Measurements from ENCODE around the gene DNAJC8. TPM values are rescaled to one million over a fixed set of nuclear protein-coding genes. Genes with fewer than 3 reads are reported as not detected.

The DNAJC8 gene
- total and polyA plus RNA-seq, 10 of the 15 experiments (the other 5 are each of a cell fraction or from before 2014, with no cell fraction given) = 91.2 to 296 (median 152) TPM

- TF ChIP-seq STAT3 (IDR thresholded peaks at IDR 0.05; ENCODE audit: low read depth, low read length) (no peak), MTA3 (IDR thresholded peaks at IDR 0.05; ENCODE audit: borderline replicate concordance, low read length) (no peak), E2F4 (IDR thresholded peaks at IDR 0.05; ENCODE audit: low read depth, low read length) (no peak)
These were observed 23.1 kb downstream of the DNAJC8 start (continued) for GRCh38 chr1:28209700-28210099.

GRCh38 chr1:28208818-28209441, 23.9 kb downstream of the DNAJC8 start:
- H2AFZ ChIP-seq (ENCODE audit: control insufficient read depth, low read depth, low read length) = no peak overlapping the region
- ChIA-PET CTCF (interaction anchor here (0.6 to 10.1 kb wide), 58 partner anchors 9 to 351 kb away, joined by 3 to 317 read pairs (median 5); partner anchors contain the start of genes ATP5IF1, DNAJC8, EYA3 and PTAFR), RAD21 (ENCODE audit: unreplicated experiment) (interaction anchor here (0.6 to 7.5 kb wide), 48 partner anchors 9 to 668 kb away, joined by 3 to 207 read pairs (median 4); partner anchors contain the start of genes EYA3, PTAFR and THEMIS2), POLR2A (interaction anchor here (0.5 to 2.7 kb wide), 11 partner anchors 9 to 273 kb away, joined by 3 to 15 read pairs (median 3); partner anchors contain the start of gene EYA3), SMC1A (ENCODE audit: uncharacterized antibody, unreplicated experiment) (interaction anchor here (0.6 to 22.7 kb wide), 51 partner anchors 9 to 371 kb away, joined by 3 to 445 read pairs (median 5); partner anchors contain the start of genes EYA3 and PTAFR)
- intact Hi-C loops (cut with micrococcal nuclease; ENCODE audit: unreplicated experiment) (loop anchor here (1.0 to 2.0 kb wide), 3 partner anchors 36 to 351 kb away; no protein-coding TSS in a partner anchor), in situ Hi-C loops (cut with MboI) (loop anchor here (5.0 kb wide), 1 partner anchor 117 kb away; no protein-coding TSS in a partner anchor)
- TSS peak; percentile 52 for BruUV-seq (replicated peaks)
- H3K4me3 ChIP-seq = no peak overlapping the region
- no peaks in the 10 kb centered on the region for H4K20me1 ChIP-seq (ENCODE audit: control insufficient read depth, insufficient read depth)
- DNase-seq (ENCODE audit: low read depth, low spot score) (peak; percentile 57), FAIRE-seq (peak; percentile 78), ATAC-seq (peak; percentile 99)
- WGBS (ENCODE audit: insufficient coverage, insufficient replicate concordance, low lambda C conversion rate, missing lambda C conversion rate) = 23% methylated on average over 4 of the region's 4 CpGs
- H3K27ac ChIP-seq (ENCODE audit: control insufficient read depth, insufficient read depth) = no peak overlapping the region
- no peaks in the 10 kb centered on the region for H3K79me2 ChIP-seq (ENCODE audit: control insufficient read depth, insufficient read depth, low read length)
- no peak overlapping the region for H3K9ac ChIP-seq (ENCODE audit: control insufficient read depth, insufficient read depth, low read length)
- H3K4me2 ChIP-seq (ENCODE audit: control insufficient read depth, insufficient read depth) = no peak overlapping the region
- H3K27me3 ChIP-seq (replicated peaks in 1 of 2; ENCODE audit: control insufficient read depth in 2 of 2, insufficient read depth in 2 of 2, low read length in 1 of 2) = no peaks in the 10 kb centered on the region
- no peaks in the 10 kb centered on the region for H3K9me3 ChIP-seq (replicated peaks; ENCODE audit: control insufficient read depth, insufficient read depth, low read length)
- H3K36me3 ChIP-seq (ENCODE audit: control insufficient read depth in 2 of 2, insufficient read depth in 2 of 2, low read length in 1 of 2) = peaks cover 4 to 28% of the 10 kb centered on the region in 2 experiments
- H3K4me1 ChIP-seq (ENCODE audit: control insufficient read depth, insufficient read depth, low read length) = no peaks in the 10 kb centered on the region
- TF ChIP-seq CBX3 (IDR thresholded peaks at IDR 0.05; ENCODE audit: borderline replicate concordance, low read depth) = no peak
- TF ChIP-seq SMARCA5 (IDR thresholded peaks at IDR 0.05) = peak; percentile 42; the same call in 1 of the 2 replicates
- no peak for TF ChIP-seq CHD2 (IDR thresholded peaks at IDR 0.05; ENCODE audit: borderline replicate concordance, low read depth, low read length)
- TF ChIP-seq ATF7 (IDR thresholded peaks at IDR 0.05; ENCODE audit: low read depth) = peak; percentile 29; the same call in 1 of the 2 replicates
- no peak for TF ChIP-seq POU2F2 (IDR thresholded peaks at IDR 0.05; ENCODE audit: borderline replicate concordance, low read depth, low read length)
- peak; percentile 24; the same call in 1 of the 2 replicates for TF ChIP-seq RAD51 (IDR thresholded peaks at IDR 0.05)
- TF ChIP-seq CHD1 (IDR thresholded peaks at IDR 0.05; ENCODE audit: low read depth, low read length) = no peak
- TF ChIP-seq RELB (IDR thresholded peaks at IDR 0.05; ENCODE audit: low read depth) = no peak
- TF ChIP-seq POLR2AphosphoS2 (IDR thresholded peaks at IDR 0.05; ENCODE audit: low read depth, low read length) = no peak
- TF ChIP-seq YY1 (IDR thresholded peaks at IDR 0.05; ENCODE audit: low read depth, low read length) = 0 out of 2 replicates have a peak, but pooled peaks have one; percentile 48
- TF ChIP-seq RUNX3 (IDR thresholded peaks at IDR 0.05; ENCODE audit: low read length) = peak; percentile 68
- TF ChIP-seq CTCF (IDR thresholded peaks at IDR 0.05 in 2 of 3, conservative IDR thresholded peaks at IDR 0.05 in 1 of 3; ENCODE audit: control insufficient read depth in 2 of 3, extremely low read depth in 1 of 3, insufficient read depth in 1 of 3, low read depth in 3 of 3, low read length in 3 of 3) = peak; percentile 72 to 92 (median 78); a peak in 5 of 6 replicates
- peak; percentile 99 for TF ChIP-seq RAD21 (IDR thresholded peaks at IDR 0.05; ENCODE audit: insufficient read depth, low read depth, low read length)
- TF ChIP-seq FOXM1 (IDR thresholded peaks at IDR 0.05; ENCODE audit: low read depth, low read length) = peak; percentile 46
- peak; percentile 99 for TF ChIP-seq SMC3 (IDR thresholded peaks at IDR 0.05; ENCODE audit: borderline replicate concordance, low read length)

Measured in GM12878 (cell line).